ENCODE results near the gene DENND1A. TPM values are rescaled to one million over a fixed set of nuclear protein-coding genes. Genes with fewer than 3 reads are reported as not detected.

Gene DENND1A
- total and polyA plus RNA-seq, 5 experiments from 2014 or later, result 2.6 to 14.3 (median 5.3) TPM

- Mint-ChIP-seq H3K27me3 (no peaks in the 10 kb centered on the region), H3K27ac (no peak overlapping the region), H3K4me3 (no peak overlapping the region), H3K4me1 (peaks cover 0 to 6% (median 0%) of the 10 kb centered on the region in 4 donors), H3K9me3 (no peaks in the 10 kb centered on the region), H3K36me3 (peaks cover 0 to 33% (median 2%) of the 10 kb centered on the region in 3 donors)
- peak in 1 of 10 donors; percentile 37 for DNase-seq
- no peak for ATAC-seq
- POLR2A ChIA-PET, result no interaction called here
Measured at GRCh38 chr9:123419721-123420591, 510.0 kb downstream of the DENND1A start.

DNA sequence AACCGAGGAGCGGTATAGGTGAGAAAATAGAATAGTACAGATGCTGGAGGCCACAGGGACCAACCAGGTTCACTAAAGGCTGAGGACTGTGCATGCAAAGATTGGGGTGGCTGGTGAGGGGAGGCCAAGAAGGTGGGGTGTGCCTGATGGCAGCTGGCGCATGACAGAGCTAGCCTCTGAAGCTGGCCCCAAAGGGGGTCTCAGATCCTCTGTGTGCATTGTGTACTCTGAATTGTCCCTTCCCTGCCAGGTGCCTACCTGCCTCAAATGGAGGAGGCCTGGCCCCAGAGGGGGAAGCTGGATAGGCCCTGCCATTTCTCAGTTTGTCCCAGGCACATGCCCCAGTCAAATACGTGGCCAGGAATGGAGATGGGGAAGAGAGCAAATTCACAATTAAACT is 510.8 kb downstream of the DENND1A start:
- Mint-ChIP-seq H3K9me3 (no peaks in the 10 kb centered on the region), H3K36me3 (peaks cover 0 to 34% (median 2%) of the 10 kb centered on the region in 3 donors), H3K27me3 (no peaks in the 10 kb centered on the region), H3K27ac (peak overlapping the region in 1 of 10 donors; percentile 62), H3K4me1 (peaks cover 0 to 9% (median 0%) of the 10 kb centered on the region in 4 donors), H3K4me3 (no peak overlapping the region)
- no peak for ATAC-seq
- DNase-seq, result no peak
- POLR2A ChIA-PET, result no interaction called here

DNA sequence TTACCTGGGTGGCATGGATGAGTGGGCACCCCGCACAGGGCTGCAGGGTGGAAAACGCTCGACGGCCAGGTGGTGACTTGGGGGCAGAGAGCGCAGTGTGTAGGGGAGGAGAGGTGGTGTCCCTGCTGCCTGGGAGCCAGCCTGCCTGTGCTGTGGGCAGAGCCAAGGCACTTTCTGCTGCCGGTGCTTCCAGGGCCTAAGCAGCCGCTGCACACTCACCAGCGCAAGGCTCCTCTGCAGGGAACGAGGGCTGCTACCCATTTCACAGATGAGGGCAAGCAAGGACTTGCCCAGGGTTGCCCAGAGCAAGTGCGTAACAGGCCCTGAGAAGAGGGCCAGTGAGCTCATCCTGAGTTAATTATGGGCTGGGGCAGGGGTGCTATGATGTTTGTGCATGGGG is 511.4 kb downstream of the DENND1A start:
- Mint-ChIP-seq H3K27ac (peak overlapping the region in 1 of 10 donors; percentile 62), H3K4me3 (no peak overlapping the region), H3K9me3 (no peaks in the 10 kb centered on the region), H3K4me1 (peaks cover 0 to 9% (median 0%) of the 10 kb centered on the region in 4 donors), H3K36me3 (peaks cover 0 to 34% (median 2%) of the 10 kb centered on the region in 3 donors), H3K27me3 (no peaks in the 10 kb centered on the region)
- POLR2A ChIA-PET, result no interaction called here
- DNase-seq, result no peak
- ATAC-seq, result no peak

DNA sequence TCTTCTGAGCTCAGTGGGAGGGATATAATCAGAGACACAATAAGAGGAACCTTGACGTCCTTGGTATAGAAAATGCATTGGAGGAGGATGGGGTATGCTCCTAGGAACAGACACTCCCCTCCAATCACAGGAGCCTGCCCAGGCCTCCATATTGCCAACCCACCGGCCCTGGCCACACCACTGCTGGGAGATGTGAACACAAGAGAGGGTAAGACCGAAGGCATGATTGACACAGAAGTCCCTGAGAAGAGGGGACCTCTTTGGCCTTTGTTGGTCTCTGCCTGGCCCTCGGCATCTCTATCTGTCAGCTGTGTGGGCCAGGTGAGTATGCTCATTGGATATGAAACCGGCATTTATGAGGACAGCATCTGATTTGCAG is 511.9 kb downstream of the DENND1A start:
- ATAC-seq (no peak), DNase-seq (no peak)
- Mint-ChIP-seq H3K9me3 (no peaks in the 10 kb centered on the region), H3K36me3 (peaks cover 0 to 34% (median 2%) of the 10 kb centered on the region in 3 donors), H3K4me3 (no peak overlapping the region), H3K4me1 (peaks cover 0 to 9% (median 0%) of the 10 kb centered on the region in 4 donors), H3K27me3 (no peaks in the 10 kb centered on the region), H3K27ac (peak overlapping the region in 2 of 10 donors; percentile 30 to 62)
- POLR2A ChIA-PET, result no interaction called here

- peak overlapping the region in 1 of 10 donors; percentile 30 for H3K27ac Mint-ChIP-seq
- H3K9me3 Mint-ChIP-seq, result no peaks in the 10 kb centered on the region
- DNase-seq (peak in 1 of 10 donors; percentile 32), ATAC-seq (no peak)
- peaks cover 0 to 31% (median 2%) of the 10 kb centered on the region in 3 donors for H3K36me3 Mint-ChIP-seq
- H3K4me1 Mint-ChIP-seq, result peaks cover 0 to 9% (median 0%) of the 10 kb centered on the region in 4 donors
- no peak overlapping the region for H3K4me3 Mint-ChIP-seq
- POLR2A ChIA-PET, result no interaction called here
- no peaks in the 10 kb centered on the region for H3K27me3 Mint-ChIP-seq
Measured at GRCh38 chr9:123417289-123418051, 512.5 kb downstream of the DENND1A start.

DNA sequence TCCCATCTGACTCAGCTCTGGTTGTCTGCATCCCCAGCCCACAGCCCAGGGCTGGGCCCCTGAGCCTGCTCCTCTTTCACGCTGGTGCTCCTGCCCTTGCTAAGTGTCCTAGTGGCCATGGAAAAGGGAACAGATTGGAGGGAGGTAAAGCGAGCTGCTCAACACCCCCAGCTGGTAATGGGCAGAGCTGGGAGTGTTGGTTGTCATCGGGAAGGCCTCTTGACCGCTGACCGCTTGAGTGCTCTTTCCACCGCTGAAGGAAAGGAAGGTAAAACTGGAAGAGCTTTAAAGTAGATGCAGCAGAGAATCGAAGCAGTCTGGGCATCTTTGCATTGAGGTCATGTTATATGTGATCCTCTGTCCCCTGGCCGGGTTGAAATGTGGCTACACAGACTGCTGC is 513.8 kb downstream of the DENND1A start:
- H3K27ac Mint-ChIP-seq, result no peak overlapping the region
- ATAC-seq (no peak), DNase-seq (no peak)
- H3K4me3 Mint-ChIP-seq, result no peak overlapping the region
- no peaks in the 10 kb centered on the region for H3K27me3 Mint-ChIP-seq
- peaks cover 0 to 9% (median 0%) of the 10 kb centered on the region in 4 donors for H3K4me1 Mint-ChIP-seq
- POLR2A ChIA-PET, result no interaction called here
- peaks cover 0 to 34% (median 2%) of the 10 kb centered on the region in 3 donors for H3K36me3 Mint-ChIP-seq
- H3K9me3 Mint-ChIP-seq, result no peaks in the 10 kb centered on the region

GRCh38 chr9:123414936-123415930 is 514.7 kb downstream of the DENND1A start:
- no peak for ATAC-seq

DNA sequence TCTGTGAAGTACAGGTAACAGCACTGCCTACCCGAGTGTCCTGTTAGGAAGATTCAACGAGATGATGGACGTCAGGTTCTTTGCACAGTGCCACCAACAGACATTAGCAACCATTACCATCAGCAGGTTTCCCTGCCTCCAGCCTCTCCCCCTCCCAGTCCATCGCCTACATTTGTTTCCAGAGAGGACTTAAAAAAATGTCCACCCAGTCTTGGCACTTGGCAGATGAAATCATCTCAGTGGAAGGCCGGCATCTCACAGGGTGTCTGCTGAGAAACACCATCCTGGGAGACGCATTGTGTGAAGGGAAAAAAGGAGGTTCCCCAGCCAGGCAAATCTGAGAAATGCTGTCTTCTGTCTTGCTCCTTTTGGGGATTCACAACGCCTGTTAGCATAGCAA is 515.7 kb downstream of the DENND1A start:
- POLR2A ChIA-PET, result no interaction called here
- Mint-ChIP-seq H3K4me3 (no peak overlapping the region), H3K27ac (no peak overlapping the region), H3K9me3 (no peaks in the 10 kb centered on the region), H3K36me3 (peaks cover 0 to 22% (median 0%) of the 10 kb centered on the region in 3 donors), H3K27me3 (no peaks in the 10 kb centered on the region), H3K4me1 (peaks cover 0 to 9% (median 0%) of the 10 kb centered on the region in 4 donors)
- ATAC-seq, result no peak
- DNase-seq, result no peak

More at GRCh38 chr9:123414936-123415930, 514.7 kb downstream of the DENND1A start:
- POLR2A ChIA-PET, result no interaction called here
- Mint-ChIP-seq H3K27me3 (no peaks in the 10 kb centered on the region), H3K9me3 (no peaks in the 10 kb centered on the region), H3K27ac (peak overlapping the region in 2 of 10 donors; percentile 6 to 40), H3K4me3 (no peak overlapping the region), H3K36me3 (peaks cover 0 to 30% (median 2%) of the 10 kb centered on the region in 3 donors), H3K4me1 (peaks cover 0 to 9% (median 0%) of the 10 kb centered on the region in 4 donors)
- DNase-seq, result peak in 1 of 10 donors; percentile 37

DNA sequence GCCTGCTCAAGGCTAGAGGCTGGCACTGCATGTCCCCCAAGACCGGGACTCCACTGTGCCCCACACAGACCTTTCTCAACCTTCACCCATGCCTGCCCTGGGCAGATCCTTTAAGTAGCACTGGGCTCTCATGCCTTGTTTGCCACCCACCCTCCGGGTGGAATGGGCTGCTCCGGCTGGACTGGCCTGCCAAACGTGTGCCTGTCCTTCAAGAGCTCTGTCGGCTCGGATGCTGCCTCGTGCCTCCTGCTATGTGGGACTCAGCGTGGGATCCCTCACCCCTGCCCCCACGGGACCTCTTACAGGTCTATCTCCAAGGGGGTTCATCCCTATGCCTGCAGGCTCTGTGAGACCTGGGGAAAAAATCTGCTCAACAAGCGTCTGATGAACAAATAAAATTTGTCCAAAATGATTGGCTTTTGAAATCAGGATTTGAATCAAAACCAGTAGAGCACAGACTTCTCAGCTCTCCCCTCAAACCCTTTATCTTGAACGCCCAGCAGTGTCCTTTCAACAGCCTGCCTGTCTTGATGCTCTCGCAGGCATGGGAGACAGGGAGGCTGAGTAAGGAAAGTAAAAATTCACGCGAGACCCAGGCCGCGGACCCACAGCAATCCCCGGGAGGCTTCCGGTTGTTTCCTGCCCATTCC is 517.6 kb downstream of the DENND1A start:
- H3K27me3 Mint-ChIP-seq, result no peaks in the 10 kb centered on the region
- POLR2A ChIA-PET, result no interaction called here
- DNase-seq (peak in 1 of 10 donors; percentile 52), ATAC-seq (no peak)
- H3K36me3 Mint-ChIP-seq, result peaks cover 0 to 15% (median 0%) of the 10 kb centered on the region in 3 donors
- peaks cover 0 to 6% (median 3%) of the 10 kb centered on the region in 4 donors for H3K4me1 Mint-ChIP-seq
- H3K27ac Mint-ChIP-seq, result peak overlapping the region in 2 of 10 donors; percentile 67 to 78
- H3K9me3 Mint-ChIP-seq, result no peaks in the 10 kb centered on the region
- no peak overlapping the region for H3K4me3 Mint-ChIP-seq

GRCh38 chr9:123411636-123412035 is 518.3 kb downstream of the DENND1A start:
- Mint-ChIP-seq H3K27me3 (no peaks in the 10 kb centered on the region), H3K4me3 (no peak overlapping the region), H3K36me3 (peaks cover 0 to 14% (median 0%) of the 10 kb centered on the region in 3 donors), H3K4me1 (peaks cover 2 to 10% (median 8%) of the 10 kb centered on the region in 4 donors), H3K27ac (peak overlapping the region in 1 of 10 donors; percentile 78), H3K9me3 (no peaks in the 10 kb centered on the region)
- ATAC-seq (no peak), DNase-seq (peak in 1 of 10 donors; percentile 47)
- POLR2A ChIA-PET, result no interaction called here

- Mint-ChIP-seq H3K27ac (no peak overlapping the region), H3K4me1 (peaks cover 6 to 14% (median 11%) of the 10 kb centered on the region in 4 donors), H3K27me3 (no peaks in the 10 kb centered on the region), H3K4me3 (no peak overlapping the region), H3K9me3 (no peaks in the 10 kb centered on the region), H3K36me3 (peaks cover 0 to 9% (median 0%) of the 10 kb centered on the region in 3 donors)
- ATAC-seq, result no peak
- POLR2A ChIA-PET, result no interaction called here
- peak in 1 of 10 donors; percentile 11 for DNase-seq
Measured at GRCh38 chr9:123411191-123411590, 518.7 kb downstream of the DENND1A start.
